ENCODE results near the gene HS6ST3.

The HS6ST3 gene

GRCh38 chr13:96835546-96835945 is 745.6 kb downstream of the HS6ST3 start:
- DNase-seq (ENCODE audit: low spot score), result no peak

GRCh38 chr13:96836733-96837132 is 746.8 kb downstream of the HS6ST3 start:
- DNase-seq (ENCODE audit: low spot score), result no peak

GRCh38 chr13:96837809-96838208 is 747.9 kb downstream of the HS6ST3 start:
- DNase-seq (ENCODE audit: low spot score), result no peak

GRCh38 chr13:96844195-96844594 is 754.3 kb downstream of the HS6ST3 start:
- DNase-seq (ENCODE audit: low spot score), result no peak

GRCh38 chr13:96844616-96845015 is 754.7 kb downstream of the HS6ST3 start:
- no peak for DNase-seq (ENCODE audit: low spot score)

GRCh38 chr13:96848286-96848685 is 758.4 kb downstream of the HS6ST3 start:
- DNase-seq (ENCODE audit: low spot score), result no peak

GRCh38 chr13:96849091-96849490 is 759.2 kb downstream of the HS6ST3 start:
- no peak for DNase-seq (ENCODE audit: low spot score)

- DNase-seq (ENCODE audit: low spot score), result no peak
These were observed 760.7 kb downstream of the HS6ST3 start for GRCh38 chr13:96850538-96851145.

- no peak for DNase-seq (ENCODE audit: low spot score)
These were observed 762.0 kb downstream of the HS6ST3 start for GRCh38 chr13:96851856-96852445.

GRCh38 chr13:96858133-96858826 is 768.4 kb downstream of the HS6ST3 start:
- DNase-seq (ENCODE audit: low spot score), result no peak

GRCh38 chr13:96860882-96861281 is 771.0 kb downstream of the HS6ST3 start:
- no peak for DNase-seq (ENCODE audit: low spot score)

- no peak for DNase-seq (ENCODE audit: low spot score)
These were observed 772.2 kb downstream of the HS6ST3 start for GRCh38 chr13:96862093-96862492.

GRCh38 chr13:96862999-96863398 is 773.1 kb downstream of the HS6ST3 start:
- no peak for DNase-seq (ENCODE audit: low spot score)

- no peak for DNase-seq (ENCODE audit: low spot score)
These were observed 781.6 kb downstream of the HS6ST3 start for GRCh38 chr13:96871469-96871868.

- no peak for DNase-seq (ENCODE audit: low spot score)
These were observed 790.5 kb downstream of the HS6ST3 start for GRCh38 chr13:96880419-96880818.
